ENCODE data around the gene RNF141.
A peak's percentile ranks its signal among the peaks of the same experiment; 100 is the strongest.

Gene RNF141

DNA sequence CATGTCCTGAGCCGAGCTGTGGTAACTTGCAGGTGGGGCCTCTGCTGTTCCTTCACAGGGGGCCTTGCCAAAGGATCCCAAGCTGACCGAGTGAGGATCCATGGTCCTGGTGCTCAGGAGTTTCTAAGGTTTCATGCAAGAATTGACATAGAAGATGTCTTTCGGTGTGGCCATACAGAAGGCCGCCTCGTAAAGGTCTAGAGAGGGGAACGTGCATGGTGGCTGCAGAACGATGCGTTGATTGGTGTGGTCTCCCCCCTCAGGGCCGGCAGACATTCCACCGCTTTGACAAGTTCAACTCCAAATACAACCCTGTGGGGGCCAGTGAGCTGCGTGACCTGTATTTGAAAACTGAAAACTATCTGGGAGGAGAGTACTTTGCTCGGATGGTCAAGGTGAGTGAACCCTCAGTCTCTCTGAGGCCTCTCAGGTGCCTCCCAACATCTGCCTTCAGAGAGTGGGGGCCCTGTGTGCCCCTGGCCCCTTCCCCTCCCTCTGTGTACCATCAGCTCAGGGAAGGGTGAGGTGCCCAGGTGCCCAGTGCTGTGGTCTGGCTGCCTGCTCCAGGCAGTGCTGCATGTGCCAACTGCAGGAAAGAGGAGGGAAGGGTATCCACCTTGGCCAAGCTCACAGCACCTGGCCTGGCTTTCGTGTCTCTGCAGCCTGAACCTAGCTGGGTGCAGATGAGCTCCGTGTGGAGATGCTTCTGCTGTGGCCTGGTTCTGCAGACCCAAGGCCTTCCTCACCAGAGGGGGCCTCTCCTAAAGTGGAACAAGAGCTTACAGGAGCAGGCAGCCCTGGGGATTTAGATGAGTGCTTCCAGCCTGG, 46.1 kb downstream of the RNF141 start:
- in situ Hi-C loops (cut with HindIII; ENCODE audit: low sequenced_read_pairs), result no loop called here
- DNase-seq (ENCODE audit: low read depth), result no peak
- TF ChIP-seq CTCF (IDR thresholded peaks at IDR 0.05; ENCODE audit: low read depth, low read length, missing control alignments), result no peak
- no peak overlapping the region for H3K4me3 ChIP-seq (ENCODE audit: low read depth, low read length)

DNA sequence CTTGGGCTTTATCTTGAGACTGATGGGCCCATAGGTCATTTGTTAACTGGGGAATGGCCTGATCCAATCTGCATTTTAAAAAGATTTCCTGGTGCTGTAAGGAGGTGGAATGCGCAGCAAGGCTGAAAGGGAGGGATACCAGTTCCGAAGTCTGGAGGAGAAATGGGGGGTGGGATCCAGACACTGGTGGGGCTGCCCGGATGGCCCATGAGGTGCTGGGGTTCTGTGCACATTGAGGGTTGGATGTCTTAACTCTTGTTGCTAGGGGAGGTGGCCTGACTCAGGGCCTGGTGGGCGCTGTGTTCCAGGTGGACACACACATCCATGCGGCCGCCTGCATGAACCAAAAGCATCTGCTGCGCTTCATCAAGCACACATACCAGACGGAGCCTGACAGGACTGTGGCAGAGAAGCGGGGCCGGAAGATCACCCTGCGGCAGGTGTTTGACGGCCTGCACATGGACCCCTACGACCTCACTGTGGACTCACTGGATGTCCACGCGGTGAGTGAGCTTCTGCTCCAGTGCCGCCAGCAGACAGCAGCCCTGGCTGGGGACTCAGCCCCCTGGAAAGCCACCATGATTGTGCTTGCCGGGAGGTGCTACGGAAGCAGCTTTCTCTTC, 47.8 kb downstream of the RNF141 start:
- in situ Hi-C loops (cut with HindIII; ENCODE audit: low sequenced_read_pairs), result no loop called here
- DNase-seq (ENCODE audit: low read depth), result no peak
- no peak overlapping the region for H3K4me3 ChIP-seq (ENCODE audit: low read depth, low read length)
- no peak for TF ChIP-seq CTCF (IDR thresholded peaks at IDR 0.05; ENCODE audit: low read depth, low read length, missing control alignments)

- in situ Hi-C loops (cut with HindIII; ENCODE audit: low sequenced_read_pairs), result no loop called here
- H3K4me3 ChIP-seq (ENCODE audit: low read depth, low read length), result no peak overlapping the region
- DNase-seq (ENCODE audit: low read depth), result no peak
- TF ChIP-seq CTCF (IDR thresholded peaks at IDR 0.05; ENCODE audit: low read depth, low read length, missing control alignments), result no peak
Measured at GRCh38 chr11:10492084-10492483, 48.9 kb downstream of the RNF141 start.

DNA sequence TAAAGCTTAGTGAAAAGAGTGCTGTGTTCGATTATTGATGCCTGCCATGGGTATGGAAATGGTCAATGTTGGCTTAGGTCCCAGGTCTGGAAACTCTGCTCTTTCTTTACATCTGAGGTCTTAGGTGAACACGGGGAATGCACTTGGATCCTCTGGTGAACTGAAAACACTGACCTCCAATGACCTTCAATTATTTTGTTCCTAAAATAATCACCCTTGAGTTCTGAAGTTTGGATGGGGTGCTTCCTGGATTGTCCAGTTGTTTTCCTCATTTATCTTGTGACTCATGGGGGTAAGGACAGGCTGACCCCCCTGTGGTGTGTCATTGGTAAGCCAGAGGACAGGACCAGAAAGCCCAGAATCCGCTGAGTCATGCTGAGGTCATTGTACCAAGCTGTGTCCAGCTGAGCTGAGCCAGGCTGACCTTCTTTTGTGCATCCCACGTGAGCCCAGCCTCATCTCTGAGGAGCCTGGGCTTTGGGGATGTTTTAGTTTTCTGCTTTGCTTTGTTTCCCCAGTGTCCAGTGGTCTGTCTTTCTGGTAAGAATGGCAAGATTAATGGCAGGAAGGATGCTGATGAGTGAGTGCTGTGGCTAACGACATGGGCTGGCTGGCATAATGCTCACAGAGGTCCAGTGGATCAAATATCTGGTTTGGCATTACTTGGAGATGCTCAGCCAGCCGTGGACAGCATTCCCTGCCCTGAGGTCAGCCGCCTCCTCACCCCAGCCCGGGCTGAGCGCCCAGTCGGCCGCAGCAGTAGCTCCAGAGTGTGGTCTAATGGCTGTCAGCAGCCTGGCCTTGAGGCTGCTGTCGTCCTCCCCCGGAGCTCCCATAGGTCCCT, 50.4 kb downstream of the RNF141 start:
- no peak for TF ChIP-seq CTCF (IDR thresholded peaks at IDR 0.05; ENCODE audit: low read depth, low read length, missing control alignments)
- DNase-seq (ENCODE audit: low read depth), result peak; percentile 80
- in situ Hi-C loops (cut with HindIII; ENCODE audit: low sequenced_read_pairs), result no loop called here
- no peak overlapping the region for H3K4me3 ChIP-seq (ENCODE audit: low read depth, low read length)

DNA sequence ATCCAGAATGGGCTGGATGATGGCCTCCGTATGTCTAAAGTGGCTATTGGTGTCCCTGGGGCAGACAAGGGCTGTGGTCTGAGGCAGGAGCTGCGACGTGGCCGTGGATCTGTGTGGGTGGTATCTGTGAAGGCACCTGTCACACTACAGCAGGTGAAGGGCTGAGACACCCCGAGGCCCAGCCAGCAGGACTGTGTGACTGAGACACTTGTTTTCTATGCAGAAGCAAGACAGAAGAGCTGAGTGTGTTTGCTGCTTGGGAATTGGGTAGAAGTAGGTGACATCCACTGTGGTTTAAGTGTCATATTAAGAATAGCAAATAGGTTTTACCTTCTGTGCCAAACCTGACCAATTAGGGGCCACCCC, 51.0 kb downstream of the RNF141 start:
- DNase-seq (ENCODE audit: low read depth), result no peak
- no peak overlapping the region for H3K4me3 ChIP-seq (ENCODE audit: low read depth, low read length)
- no peak for TF ChIP-seq CTCF (IDR thresholded peaks at IDR 0.05; ENCODE audit: low read depth, low read length, missing control alignments)
- in situ Hi-C loops (cut with HindIII; ENCODE audit: low sequenced_read_pairs), result no loop called here

GRCh38 chr11:10488934-10489691, 51.9 kb downstream of the RNF141 start:
- no peak for DNase-seq (ENCODE audit: low read depth)
- no peak for TF ChIP-seq CTCF (IDR thresholded peaks at IDR 0.05; ENCODE audit: low read depth, low read length, missing control alignments)
- H3K4me3 ChIP-seq (ENCODE audit: low read depth, low read length), result no peak overlapping the region
- in situ Hi-C loops (cut with HindIII; ENCODE audit: low sequenced_read_pairs), result no loop called here
